ENCODE measurements around the gene MPV17.
"Not testable (repeated sequence)": the region's sequence is repeated elsewhere in the genome, so short reads cannot be mapped to it uniquely, and the experiment has no call there.

Gene MPV17

GRCh38 chr2:27322766-27323595 lies at the start of gene MPV17:
MPV17 (minus strand) TSS chr2:27323097; CDS start chr2:27322517, 580 bp downstream.
- peak; percentile 86 for DNase-seq (ENCODE audit: low read depth)

GRCh38 chr2:27370816-27371620 lies 48.1 kb upstream of the MPV17 start:
- DNase-seq (ENCODE audit: low read depth): peak; percentile 67

GRCh38 chr2:27370026-27370815 lies 47.3 kb upstream of the MPV17 start, which contains the start of the genes EIF2B4 and SNX17:
EIF2B4 (minus strand) TSS chr2:27370338; CDS start chr2:27370314, 24 bp downstream.
SNX17 (plus strand) TSS chr2:27370616; CDS start chr2:27370744, 128 bp downstream.
- DNase-seq (ENCODE audit: low read depth): peak; percentile 99

GRCh38 chr2:27369471-27370025 lies 46.7 kb upstream of the MPV17 start:
- DNase-seq (ENCODE audit: low read depth): no peak

- no peak for DNase-seq (ENCODE audit: low read depth)
These were observed 41.0 kb upstream of the MPV17 start for GRCh38 chr2:27363933-27364332.

GRCh38 chr2:27362678-27363420 lies 40.0 kb upstream of the MPV17 start:
- DNase-seq (ENCODE audit: low read depth): no peak

- DNase-seq (ENCODE audit: low read depth): peak; percentile 98
These were observed 33.7 kb upstream of the MPV17 start, which contains the start of gene GTF3C2 for GRCh38 chr2:27356382-27357181. GTF3C2 (minus strand) TSS chr2:27356764; CDS start chr2:27343554, 13,210 bp downstream.

- no peak for DNase-seq (ENCODE audit: low read depth)
These were observed 33.1 kb upstream of the MPV17 start for GRCh38 chr2:27356056-27356381.

GRCh38 chr2:27354597-27354927 lies 31.7 kb upstream of the MPV17 start:
- no peak for DNase-seq (ENCODE audit: low read depth)

GRCh38 chr2:27353762-27354596 lies 31.1 kb upstream of the MPV17 start:
- DNase-seq (ENCODE audit: low read depth): no peak

- not testable (repeated sequence) for DNase-seq (ENCODE audit: low read depth)
These were observed 30.5 kb upstream of the MPV17 start for GRCh38 chr2:27353386-27353761.

- DNase-seq (ENCODE audit: low read depth): no peak
These were observed 29.1 kb upstream of the MPV17 start for GRCh38 chr2:27351802-27352598.

- DNase-seq (ENCODE audit: low read depth): no peak
These were observed 27.3 kb upstream of the MPV17 start for GRCh38 chr2:27350106-27350693.

- no peak for DNase-seq (ENCODE audit: low read depth)
These were observed 24.7 kb upstream of the MPV17 start for GRCh38 chr2:27347641-27348040.

GRCh38 chr2:27336173-27336572 lies 13.3 kb upstream of the MPV17 start:
- DNase-seq (ENCODE audit: low read depth): no peak

- DNase-seq (ENCODE audit: low read depth): no peak
These were observed 12.4 kb upstream of the MPV17 start for GRCh38 chr2:27335311-27335710.

- no peak for DNase-seq (ENCODE audit: low read depth)
These were observed 1.8 kb upstream of the MPV17 start for GRCh38 chr2:27324720-27325119.

GRCh38 chr2:27323596-27324285 lies 844 bp upstream of the MPV17 start:
- no peak for DNase-seq (ENCODE audit: low read depth)

Measured in CMK (cell line).